Endothelial cell of hepatic sinusoid (primary cell): Measurements from ENCODE around the gene MYOD1.

Experiments used
- in situ Hi-C: cut with HindIII; loops from 2 replicates; pipeline ENCODE4 v1.10.0; 2017; ENCODE audit warnings: low sequenced_read_pairs

Gene MYOD1

GRCh38 chr11:17719028-17719937, at the start of gene MYOD1:
TSS of gene MYOD1 (plus strand) at chr11:17719571. CDS start at chr11:17719783, 212 bp downstream.
- in situ Hi-C loops: no loop called here

GRCh38 chr11:17672469-17672868, 46.9 kb upstream of the MYOD1 start:
- in situ Hi-C loops: no loop called here

- in situ Hi-C loops: no loop called here
Observed at GRCh38 chr11:17673951-17674350, 45.4 kb upstream of the MYOD1 start.

GRCh38 chr11:17682848-17683247, 36.5 kb upstream of the MYOD1 start:
- in situ Hi-C loops: no loop called here

- in situ Hi-C loops: no loop called here
Observed at GRCh38 chr11:17683377-17684161, 35.8 kb upstream of the MYOD1 start.

GRCh38 chr11:17684550-17684949, 34.8 kb upstream of the MYOD1 start:
- in situ Hi-C loops: no loop called here

- in situ Hi-C loops: no loop called here
Observed at GRCh38 chr11:17686231-17686980, 33.0 kb upstream of the MYOD1 start.

GRCh38 chr11:17687946-17688670, 31.3 kb upstream of the MYOD1 start:
- in situ Hi-C loops: no loop called here

GRCh38 chr11:17691550-17691949, 27.8 kb upstream of the MYOD1 start:
- in situ Hi-C loops: no loop called here

GRCh38 chr11:17691976-17692375, 27.4 kb upstream of the MYOD1 start:
- in situ Hi-C loops: no loop called here

GRCh38 chr11:17692931-17693330, 26.4 kb upstream of the MYOD1 start:
- in situ Hi-C loops: no loop called here

GRCh38 chr11:17693531-17693930, 25.8 kb upstream of the MYOD1 start:
- in situ Hi-C loops: no loop called here

- in situ Hi-C loops: no loop called here
Observed at GRCh38 chr11:17694494-17695110, 24.8 kb upstream of the MYOD1 start.

GRCh38 chr11:17695454-17696441, 23.6 kb upstream of the MYOD1 start:
- in situ Hi-C loops: no loop called here

GRCh38 chr11:17696741-17697140, 22.6 kb upstream of the MYOD1 start:
- in situ Hi-C loops: no loop called here

- in situ Hi-C loops: no loop called here
Observed at GRCh38 chr11:17697175-17697949, 22.0 kb upstream of the MYOD1 start.

- in situ Hi-C loops: no loop called here
Observed at GRCh38 chr11:17699147-17700114, 19.9 kb upstream of the MYOD1 start.
